HG03520 (cell line): ENCODE measurements around the gene PPARG.

Experiments
- ATAC-seq: cut with Tn5 transposase; IDR thresholded peaks from one replicate; pipeline ENCODE4 v1.9.1; 2021; ENCODE audit warnings: mild to moderate bottlenecking, moderate library complexity; ENCODE audit not compliant: unreplicated experiment

The PPARG gene

DNA sequence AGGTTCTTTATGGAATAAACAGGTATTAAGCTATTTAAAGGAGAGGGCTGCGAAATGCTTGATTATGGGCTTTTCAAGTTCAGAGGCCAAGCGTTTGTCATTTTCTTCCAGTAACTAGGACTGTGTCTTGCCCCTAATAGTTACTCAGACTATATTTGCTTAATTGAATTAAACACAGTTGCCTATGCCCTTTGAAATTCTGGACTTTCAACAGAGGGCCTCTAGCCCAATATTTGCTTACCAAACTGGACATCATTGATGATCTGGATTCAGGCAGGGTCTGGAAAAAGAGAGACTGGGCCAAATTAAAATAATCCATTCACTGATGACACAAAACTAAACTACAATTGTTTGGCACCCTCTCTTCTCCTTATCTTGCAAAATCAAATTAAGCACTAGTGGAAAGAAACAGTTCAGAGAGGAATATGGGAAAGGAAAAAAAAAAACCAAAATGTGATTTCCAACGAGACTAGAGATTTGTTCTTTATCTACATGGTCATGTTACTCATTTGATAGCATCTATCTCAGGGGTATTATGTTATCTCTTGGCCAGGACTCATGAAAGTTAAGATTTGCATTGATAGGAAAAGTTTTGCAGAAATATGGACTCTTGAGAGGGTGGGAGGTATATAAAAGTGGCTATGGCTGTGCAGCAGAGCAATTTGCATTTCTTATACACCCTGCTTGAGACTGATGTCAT, 120.3 kb downstream of the PPARG start:
- no peak for ATAC-seq

DNA sequence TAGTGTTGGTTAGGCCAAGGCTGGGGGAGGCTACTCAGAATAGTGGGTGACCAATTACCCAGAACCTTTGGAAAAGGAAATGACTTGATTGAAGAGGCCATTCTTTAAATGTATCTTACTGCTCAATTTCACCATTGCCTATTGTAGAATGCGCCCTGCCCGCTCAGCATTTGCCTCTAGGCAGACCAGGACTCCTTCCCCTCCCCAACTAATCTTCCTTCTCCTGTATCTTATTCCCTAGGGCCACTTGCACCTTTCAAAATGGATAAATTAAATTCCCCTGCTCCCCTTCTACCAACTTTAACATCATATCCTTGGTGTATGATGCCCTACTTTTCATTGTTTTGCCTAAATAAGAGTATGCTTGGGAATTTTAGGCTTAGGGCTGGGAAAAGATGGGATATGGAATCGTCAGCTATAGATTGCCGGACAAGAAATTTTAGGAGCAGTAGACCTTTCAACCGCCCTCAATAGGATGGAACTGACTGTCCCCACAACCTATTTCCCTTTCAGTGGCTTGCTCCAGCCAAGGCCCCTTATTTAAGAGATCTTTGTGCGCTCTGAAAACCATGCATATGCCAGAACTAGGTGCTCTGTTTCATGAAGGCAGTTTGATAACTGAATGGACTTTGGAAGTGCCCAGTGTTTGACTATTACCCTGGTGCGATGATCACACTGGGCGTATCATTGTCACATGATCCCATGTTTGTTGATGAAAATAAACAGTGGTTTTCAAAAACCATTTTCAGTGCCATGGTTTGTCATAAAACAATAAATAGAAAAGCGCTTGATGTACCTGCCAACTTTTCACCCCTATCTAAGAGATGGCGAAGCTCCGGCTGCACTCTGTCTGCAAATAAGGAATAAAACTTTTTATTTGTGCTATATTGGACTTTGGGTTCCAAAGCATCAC, 121.1 kb downstream of the PPARG start:
- no peak for ATAC-seq

DNA sequence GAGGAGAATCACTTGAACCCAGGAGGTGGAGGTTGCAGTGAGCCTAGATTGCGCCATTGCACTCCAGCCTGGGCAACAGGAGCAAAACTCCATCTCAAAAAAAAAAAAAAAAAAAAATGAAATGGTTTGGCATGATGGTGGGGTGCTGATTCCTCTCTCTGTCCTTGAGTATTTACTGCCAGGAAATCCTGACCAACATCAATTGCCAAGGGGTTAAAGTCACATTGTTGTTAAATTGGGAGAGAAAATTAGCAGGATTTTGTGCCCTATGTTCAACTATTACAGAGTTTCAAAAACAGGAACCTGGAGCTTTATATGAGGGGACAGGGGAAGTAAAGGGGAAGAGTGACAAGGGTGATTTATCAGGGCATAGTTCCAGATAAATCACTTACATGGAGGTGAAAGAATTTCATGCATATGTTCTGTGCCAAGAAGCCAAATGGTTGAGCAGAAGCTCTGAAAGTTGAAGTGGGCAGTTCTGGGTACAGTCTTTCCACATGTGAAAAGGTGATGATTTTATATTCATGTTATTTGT, 124.9 kb downstream of the PPARG start:
- no peak for ATAC-seq

DNA sequence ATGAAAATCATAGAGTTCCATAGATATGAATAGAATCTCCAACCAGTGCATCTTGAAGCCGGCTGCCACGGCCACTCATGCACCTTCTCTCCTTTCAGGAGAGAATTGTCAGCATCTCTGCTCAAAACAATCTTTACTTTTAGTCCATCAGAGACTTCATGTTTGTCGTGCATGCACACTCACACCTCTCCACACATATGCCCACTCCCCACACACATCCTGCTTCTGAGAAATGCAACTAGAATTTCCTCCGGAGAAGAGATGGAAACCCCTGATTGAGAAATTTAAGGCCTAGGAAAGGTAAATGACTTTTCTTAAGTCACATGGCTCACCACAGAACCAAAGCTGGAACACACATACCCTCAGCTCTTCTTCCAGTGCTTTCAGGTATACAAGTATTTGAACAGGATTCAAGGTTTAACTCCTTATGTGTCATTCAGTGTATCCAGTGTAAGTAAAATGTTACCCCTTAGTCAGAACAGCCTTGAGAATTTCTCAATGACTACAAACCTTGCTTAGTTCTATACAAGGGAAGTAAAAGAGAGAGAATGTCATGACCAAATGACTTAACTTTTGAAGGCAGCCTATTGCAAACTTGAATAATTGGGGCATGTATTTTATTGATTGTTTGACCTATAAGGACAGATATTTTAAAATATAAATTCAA, 126.3 kb downstream of the PPARG start:
- no peak for ATAC-seq

DNA sequence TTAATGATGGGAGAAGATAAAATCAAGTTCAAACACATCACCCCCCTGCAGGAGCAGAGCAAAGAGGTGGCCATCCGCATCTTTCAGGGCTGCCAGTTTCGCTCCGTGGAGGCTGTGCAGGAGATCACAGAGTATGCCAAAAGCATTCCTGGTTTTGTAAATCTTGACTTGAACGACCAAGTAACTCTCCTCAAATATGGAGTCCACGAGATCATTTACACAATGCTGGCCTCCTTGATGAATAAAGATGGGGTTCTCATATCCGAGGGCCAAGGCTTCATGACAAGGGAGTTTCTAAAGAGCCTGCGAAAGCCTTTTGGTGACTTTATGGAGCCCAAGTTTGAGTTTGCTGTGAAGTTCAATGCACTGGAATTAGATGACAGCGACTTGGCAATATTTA, 127.9 kb downstream of the PPARG start:
- ATAC-seq = no peak

DNA sequence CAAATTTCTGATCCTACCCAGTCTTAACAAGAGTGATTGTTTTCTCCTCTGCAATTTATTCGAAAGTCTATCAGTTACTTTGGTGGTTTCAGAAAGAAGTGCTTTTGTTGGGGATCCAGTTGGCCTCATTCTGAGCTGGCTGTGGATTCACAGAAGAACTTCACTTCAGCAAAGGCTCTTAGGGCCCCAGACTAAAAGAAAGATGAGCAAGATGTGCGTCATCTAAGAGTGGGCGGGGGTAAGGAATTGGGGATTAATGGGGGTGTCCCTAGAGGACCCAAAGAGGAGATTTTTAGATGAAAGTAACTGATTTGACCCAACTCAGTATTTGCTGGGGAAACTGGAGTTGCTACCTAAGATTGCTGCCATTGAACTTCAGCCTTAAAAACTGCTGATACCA, 131.5 kb downstream of the PPARG start:
- no peak for ATAC-seq

DNA sequence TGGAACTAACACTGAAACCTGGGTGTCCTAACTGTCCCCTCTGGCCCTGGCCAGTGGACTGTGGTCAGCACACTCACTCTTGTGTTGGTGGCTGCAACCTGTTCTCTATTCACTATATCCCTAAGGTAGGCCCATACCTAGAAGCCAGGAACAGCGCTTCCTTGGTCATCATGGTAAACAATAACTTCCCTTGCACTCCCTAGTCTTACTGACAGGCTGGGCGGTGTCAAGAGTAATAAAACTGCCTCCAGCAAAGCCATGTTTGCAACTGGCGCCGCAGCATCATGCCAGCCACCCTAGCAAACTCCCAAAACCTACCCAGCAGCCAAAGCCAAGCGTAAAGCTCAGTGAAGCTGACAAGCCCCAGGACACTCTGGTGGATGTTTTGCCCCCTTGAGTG, 132.3 kb downstream of the PPARG start:
- ATAC-seq = no peak

DNA sequence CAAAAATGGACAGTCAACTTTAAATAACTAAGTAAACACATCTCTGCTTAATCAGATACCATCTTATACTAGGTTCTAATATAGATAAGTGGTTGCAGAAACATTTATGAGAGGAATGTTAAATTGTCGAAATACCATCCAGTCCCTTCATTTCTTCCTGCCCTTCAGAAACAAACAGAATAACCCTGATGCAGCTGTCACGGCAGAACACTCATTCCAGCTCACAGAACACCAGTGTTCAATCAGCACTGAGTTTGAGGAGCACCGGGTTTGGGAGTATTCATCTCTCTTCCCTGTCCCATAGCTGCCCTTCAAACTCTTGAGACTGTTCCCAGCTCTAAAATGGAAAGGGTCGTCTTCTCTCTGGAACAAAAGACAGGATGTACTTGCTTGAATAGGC, 134.3 kb downstream of the PPARG start:
- no peak for ATAC-seq

DNA sequence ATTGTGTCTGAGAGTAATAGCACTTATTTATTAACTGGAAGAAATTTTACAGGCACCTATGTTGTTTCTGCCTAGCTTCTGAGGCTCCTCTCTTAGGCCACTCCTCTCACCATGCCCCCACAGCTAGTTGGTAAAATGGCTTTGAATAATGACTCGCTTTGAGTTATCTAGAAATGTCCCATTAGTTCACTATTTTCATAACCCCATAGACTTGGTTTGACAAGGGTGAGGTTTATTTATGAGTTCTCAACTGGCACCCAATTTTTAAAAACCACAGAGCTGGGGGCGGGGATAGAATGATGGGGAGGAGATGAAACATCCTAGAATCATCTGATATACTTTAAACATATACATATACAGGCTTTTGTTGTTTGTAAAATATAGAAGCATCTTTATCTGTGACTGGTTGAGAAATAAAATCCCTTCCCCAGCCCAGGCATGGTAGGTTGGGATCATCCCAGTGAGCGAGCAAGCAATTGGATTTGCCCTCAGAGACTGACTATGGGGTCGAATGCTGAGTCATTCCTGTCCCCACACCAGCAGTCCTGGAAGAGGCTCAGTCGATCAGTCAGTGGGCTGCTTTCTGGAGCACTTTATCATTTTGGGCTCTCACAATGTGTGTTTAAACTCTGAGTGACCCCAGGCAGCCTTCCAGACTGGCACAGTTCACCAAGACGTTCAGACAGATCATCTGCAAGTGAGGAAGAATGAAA, 135.2 kb downstream of the PPARG start:
- ATAC-seq = no peak

DNA sequence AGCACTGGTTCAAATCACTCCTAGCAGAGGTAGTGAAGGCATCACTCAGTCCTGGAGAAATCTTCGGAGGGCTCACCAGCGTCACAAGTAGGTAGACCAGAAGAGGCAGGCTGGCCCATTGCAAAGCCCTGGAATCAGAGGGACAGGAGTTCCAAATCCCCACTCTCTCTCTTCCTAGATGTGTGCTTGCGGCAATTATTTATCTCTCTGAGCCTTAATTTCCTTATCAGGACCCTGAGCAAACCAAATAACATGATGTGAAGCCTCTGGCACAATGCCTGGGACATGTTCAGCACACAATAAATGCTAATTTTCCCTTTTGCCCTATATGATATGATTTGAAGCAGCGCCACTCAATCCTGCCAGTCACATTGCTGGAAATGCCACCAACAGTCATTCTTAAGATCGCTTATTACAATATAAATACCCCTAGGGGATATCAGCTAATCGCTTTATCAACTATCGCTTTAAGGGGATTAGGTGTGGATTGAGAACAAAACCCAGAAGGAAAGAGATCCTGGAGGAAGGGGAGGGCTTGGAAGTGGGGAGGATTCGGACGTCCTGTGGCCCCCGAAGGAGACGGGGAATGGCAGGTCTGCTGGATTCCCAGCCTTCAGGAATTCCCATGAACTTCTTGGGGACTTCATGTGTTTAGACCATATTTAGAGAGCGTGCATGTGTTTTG, 135.9 kb downstream of the PPARG start:
- no peak for ATAC-seq

DNA sequence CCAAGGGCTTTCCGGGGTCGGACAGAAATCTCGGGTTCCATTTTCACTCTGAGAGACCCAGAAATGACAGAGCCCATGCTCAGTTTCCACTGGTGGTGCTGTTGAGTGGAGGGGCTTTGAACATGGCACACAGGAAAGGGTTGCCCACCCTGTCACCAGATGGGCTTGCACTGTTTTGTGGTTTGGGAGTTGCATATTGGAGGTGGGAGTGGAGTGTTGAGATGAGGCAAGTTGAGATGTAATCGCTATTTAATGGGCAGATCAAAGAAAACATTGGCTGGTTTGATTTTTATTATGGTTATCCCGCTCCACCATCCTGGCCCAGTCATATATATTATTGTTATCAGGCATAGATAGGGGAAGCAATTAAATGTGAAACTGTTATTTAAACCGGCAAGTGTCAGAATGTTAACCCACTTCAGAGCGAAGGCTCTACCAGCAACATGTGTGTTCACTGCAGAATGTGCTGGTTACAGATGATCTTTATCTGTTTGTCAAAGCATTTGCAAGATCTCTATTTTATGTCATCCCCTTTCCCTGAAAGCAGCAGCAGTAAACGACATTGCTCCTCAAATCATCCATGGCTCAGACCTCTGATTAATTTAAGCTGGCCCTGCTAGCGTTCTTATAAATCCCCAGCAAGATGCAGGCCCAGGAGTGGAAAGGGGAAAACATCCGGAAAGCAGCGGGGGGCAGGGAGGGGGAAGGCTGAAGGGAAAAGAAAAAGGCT, 137.1 kb downstream of the PPARG start:
- ATAC-seq = no peak

DNA sequence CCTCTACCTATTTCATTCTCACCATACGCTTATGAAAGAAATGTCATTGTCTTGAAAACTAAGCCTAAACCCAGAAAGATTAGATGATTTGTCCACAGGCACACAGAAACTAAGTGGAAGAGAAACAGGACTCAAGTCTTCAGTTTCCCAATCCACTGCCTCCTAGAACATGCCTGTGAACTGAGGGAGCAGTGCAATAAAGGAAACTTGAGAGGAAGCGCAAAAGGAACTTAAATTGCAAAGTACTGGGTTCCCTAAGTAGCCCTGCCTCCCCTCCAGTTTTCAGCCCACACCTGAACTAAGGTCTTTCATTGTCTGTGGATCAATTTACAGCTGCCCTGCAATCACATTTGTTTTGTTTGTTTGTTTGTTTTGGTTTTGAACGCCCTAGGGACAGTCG, 138.7 kb downstream of the PPARG start:
- ATAC-seq = no peak

DNA sequence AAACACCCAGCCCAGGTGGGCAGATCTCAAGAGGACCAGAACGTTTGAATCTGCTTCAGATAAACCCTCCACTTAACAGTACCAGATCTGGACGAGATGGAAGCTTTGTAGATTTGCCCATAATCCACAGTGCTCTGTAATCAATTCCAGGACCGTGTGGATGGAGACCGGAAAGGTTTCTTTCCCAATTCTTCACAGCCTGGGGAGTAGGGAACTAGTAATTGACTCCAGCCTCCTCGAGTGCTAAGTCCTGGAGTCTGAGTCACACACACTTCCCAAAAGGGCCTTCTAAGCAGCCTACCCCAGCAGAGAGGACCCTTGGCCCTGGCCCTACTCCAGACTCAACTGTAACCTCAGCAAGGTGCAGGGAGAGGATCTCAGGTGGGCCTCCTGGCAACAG, 139.3 kb downstream of the PPARG start:
- ATAC-seq = no peak

DNA sequence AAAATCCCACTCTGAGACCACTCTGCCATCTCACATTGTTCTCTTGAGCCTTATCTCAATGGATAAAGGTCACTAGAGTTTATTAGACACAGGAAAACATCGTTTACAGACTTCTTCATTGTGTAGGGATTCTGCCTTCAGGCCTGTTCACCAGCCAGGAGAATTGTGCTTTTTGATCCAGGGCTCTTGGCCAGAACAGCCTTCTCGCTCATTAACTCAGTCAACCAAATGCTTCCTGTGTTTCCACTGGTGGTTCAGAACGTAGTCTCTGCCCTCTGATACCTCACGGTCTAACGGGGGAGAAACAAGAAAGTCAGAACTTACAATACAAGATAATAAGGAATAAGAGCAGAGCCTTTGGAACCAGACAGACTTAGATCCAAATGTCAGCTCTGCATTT, 141.2 kb downstream of the PPARG start:
- ATAC-seq = no peak

DNA sequence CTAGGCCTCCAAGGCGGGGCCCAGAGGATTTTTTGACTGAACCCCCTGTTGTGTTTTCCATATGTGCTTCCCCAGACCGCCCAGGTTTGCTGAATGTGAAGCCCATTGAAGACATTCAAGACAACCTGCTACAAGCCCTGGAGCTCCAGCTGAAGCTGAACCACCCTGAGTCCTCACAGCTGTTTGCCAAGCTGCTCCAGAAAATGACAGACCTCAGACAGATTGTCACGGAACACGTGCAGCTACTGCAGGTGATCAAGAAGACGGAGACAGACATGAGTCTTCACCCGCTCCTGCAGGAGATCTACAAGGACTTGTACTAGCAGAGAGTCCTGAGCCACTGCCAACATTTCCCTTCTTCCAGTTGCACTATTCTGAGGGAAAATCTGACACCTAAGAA, 145.0 kb downstream of the PPARG start:
- ATAC-seq = no peak

DNA sequence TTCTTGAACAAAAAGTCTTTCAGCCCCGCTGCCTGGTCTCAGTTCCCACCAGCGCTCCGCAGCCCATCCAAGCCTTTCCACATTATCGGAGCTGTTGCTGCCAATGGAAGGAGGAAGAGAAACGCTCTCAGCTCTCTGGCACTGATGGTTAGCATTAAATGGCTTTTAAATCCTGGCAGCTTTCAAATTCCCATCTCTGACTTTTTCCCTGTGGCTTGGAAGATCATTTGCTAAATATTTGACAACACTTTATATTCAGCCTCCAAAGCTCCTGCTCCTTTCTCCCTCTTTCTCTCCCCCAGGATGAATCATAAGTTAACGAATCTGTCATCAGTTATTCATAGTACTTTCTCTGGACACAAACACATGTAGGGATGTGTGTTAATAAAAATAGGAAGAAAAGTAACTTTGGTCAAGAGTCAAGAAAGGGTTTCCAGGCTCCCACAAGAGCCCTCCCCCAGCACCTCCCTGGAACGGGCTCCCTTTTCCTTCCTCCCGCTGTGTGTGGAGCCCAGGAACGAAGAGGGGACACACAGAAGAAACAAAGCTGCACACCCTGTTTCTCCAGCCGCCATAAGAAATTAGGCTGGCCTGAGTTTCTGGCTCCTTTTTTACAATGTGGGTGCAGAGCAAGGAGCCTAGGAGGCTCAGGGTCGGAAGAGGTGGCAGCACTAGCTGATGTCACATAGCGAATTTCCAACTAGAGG, 147.8 kb downstream of the PPARG start:
- ATAC-seq = no peak

DNA sequence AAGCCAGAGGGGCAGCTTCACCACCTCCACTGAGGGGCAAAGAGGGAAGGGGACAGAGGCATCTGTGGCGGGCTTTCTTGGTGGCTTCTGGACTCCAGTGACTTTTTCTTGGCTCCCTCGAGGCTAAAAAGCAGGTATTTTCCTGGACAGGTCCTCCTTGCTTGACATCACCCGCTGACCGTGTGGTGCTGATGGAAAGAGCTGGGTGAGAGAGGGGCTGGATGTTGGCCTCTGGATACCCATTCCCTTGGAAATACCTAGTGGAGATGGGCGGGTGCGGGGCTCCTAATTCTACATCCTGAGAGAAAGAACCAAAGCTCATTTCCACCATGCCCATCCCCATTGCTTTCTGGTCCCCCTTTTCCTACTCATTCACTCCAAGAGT, 148.3 kb downstream of the PPARG start:
- ATAC-seq = no peak

DNA sequence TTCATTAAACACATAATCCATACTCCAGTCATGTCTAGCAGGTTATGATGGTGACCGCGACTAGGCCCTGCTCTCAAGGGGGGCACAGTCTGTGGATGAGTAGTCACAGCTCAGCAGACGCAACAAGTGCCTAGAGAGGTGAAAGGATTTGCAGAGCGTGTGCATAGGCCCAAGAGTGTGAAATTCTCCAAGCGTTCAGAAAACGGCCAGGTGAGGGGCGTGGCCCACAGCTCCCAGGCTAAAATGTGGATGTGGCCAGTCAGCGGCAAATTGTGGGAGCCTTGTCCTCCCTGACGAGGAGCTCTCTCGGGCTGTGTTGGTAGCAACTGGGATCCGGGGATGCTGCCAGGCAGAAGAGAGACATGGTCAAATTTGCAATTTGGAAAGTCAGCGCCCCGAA, 149.0 kb downstream of the PPARG start:
- ATAC-seq = no peak

DNA sequence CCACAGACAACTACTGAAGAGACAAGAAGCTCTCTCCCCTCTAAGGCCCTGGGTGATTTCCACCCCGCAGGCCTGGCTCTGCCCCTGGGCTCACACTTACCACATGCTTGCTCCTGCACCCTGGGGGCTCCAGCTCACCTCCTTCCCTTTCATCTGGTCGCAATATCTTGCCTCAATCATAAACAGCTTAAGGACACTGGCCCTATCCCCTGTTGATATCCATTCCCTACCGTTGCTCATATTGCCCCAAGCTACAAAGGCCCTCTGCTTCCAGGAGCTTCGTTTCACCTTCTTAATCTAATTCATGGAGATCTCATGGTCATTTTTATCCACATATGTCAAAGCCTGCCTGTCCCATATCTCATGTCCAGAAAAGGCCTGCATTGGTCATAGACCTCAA, 149.4 kb downstream of the PPARG start:
- no peak for ATAC-seq
